NB4 (cell line): ENCODE measurements around the gene LINGO1.

Experiments
- POLR2A ChIP-seq: IDR thresholded peaks from 2 replicates; pipeline ENCODE4 v1.6.1; 2011; ENCODE audit warnings: mild to moderate bottlenecking; ENCODE audit not compliant: insufficient read length; ENCODE audit errors: extremely low read depth
- TF ChIP-seq, protein P1 (sequence below): IDR thresholded peaks from one replicate; pipeline ENCODE4 v1.5.1; 2012; ENCODE audit warnings: low read depth, low read length

GRCh38 chr15:77615472-77615871, 17.2 kb downstream of the LINGO1 start:
- TF ChIP-seq, protein P1, sequence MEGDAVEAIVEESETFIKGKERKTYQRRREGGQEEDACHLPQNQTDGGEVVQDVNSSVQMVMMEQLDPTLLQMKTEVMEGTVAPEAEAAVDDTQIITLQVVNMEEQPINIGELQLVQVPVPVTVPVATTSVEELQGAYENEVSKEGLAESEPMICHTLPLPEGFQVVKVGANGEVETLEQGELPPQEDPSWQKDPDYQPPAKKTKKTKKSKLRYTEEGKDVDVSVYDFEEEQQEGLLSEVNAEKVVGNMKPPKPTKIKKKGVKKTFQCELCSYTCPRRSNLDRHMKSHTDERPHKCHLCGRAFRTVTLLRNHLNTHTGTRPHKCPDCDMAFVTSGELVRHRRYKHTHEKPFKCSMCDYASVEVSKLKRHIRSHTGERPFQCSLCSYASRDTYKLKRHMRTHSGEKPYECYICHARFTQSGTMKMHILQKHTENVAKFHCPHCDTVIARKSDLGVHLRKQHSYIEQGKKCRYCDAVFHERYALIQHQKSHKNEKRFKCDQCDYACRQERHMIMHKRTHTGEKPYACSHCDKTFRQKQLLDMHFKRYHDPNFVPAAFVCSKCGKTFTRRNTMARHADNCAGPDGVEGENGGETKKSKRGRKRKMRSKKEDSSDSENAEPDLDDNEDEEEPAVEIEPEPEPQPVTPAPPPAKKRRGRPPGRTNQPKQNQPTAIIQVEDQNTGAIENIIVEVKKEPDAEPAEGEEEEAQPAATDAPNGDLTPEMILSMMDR, result no peak
- no peak for TF ChIP-seq POLR2A
